Trophoblast cell (in vitro differentiated cells and primary cell): Measurements from ENCODE around the gene SMIM36.

Experiments used
- DNase-seq, 2 donors: peaks; one replicate each; pipeline ENCODE4 v3.0.0-alpha.2; 2016
- H2AFZ ChIP-seq: 2 replicates; pipeline ENCODE4 v1.6.1; 2013; ENCODE audit warnings: low read length, moderate library complexity, mild to moderate bottlenecking; ENCODE audit not compliant: insufficient read depth, poor library complexity
- H2AK5ac ChIP-seq: 2 replicates; pipeline ENCODE4 v1.6.1; 2013; ENCODE audit warnings: mild to moderate bottlenecking, low read length
- H2BK120ac ChIP-seq: 2 replicates; pipeline ENCODE4 v1.6.1; 2013; ENCODE audit warnings: low read length, mild to moderate bottlenecking, moderate library complexity; ENCODE audit not compliant: insufficient read depth, poor library complexity
- H2BK12ac ChIP-seq: 2 replicates; pipeline ENCODE4 v1.6.1; 2013; ENCODE audit warnings: mild to moderate bottlenecking, low read length, moderate library complexity
- H2BK5ac ChIP-seq: 2 replicates; pipeline ENCODE4 v1.6.1; 2013; ENCODE audit warnings: low read length, low read depth, moderate library complexity, mild to moderate bottlenecking; ENCODE audit not compliant: poor library complexity
- H3K14ac ChIP-seq: 2 replicates; pipeline ENCODE4 v1.6.1; 2013; ENCODE audit warnings: mild to moderate bottlenecking, low read length
- H3K18ac ChIP-seq: 2 replicates; pipeline ENCODE4 v1.6.1; 2013; ENCODE audit warnings: mild to moderate bottlenecking, low read length
- H3K23ac ChIP-seq: 2 replicates; pipeline ENCODE4 v1.6.1; 2013; ENCODE audit warnings: low read length
- H3K27ac ChIP-seq: 2 replicates; pipeline ENCODE4 v1.5.1; 2013; ENCODE audit warnings: low read depth, mild to moderate bottlenecking, inconsistent platforms, low read length, moderate library complexity
- H3K27me3 ChIP-seq: 2 replicates; pipeline ENCODE4 v1.6.1; 2013; ENCODE audit warnings: inconsistent platforms, mild to moderate bottlenecking, low read length, moderate library complexity; ENCODE audit not compliant: insufficient read depth
- H3K36me3 ChIP-seq, 2 experiments: 1 replicate in 1 of 2; 2 replicates in 1 of 2; pipeline ENCODE4 v1.6.1; 2013; ENCODE audit warnings: low read length in 2 of 2, mild to moderate bottlenecking in 2 of 2, moderate library complexity in 1 of 2; ENCODE audit not compliant: insufficient read depth in 2 of 2, control insufficient read depth in 1 of 2
- H3K4ac ChIP-seq: 2 replicates; pipeline ENCODE4 v1.6.1; 2013; ENCODE audit warnings: low read depth, mild to moderate bottlenecking, low read length, moderate library complexity
- H3K4me1 ChIP-seq, 2 experiments: 1 replicate in 1 of 2; 2 replicates in 1 of 2; pipeline ENCODE4 v1.6.1; 2013; ENCODE audit warnings: low read length in 2 of 2, mild to moderate bottlenecking in 2 of 2, moderate library complexity in 1 of 2; ENCODE audit not compliant: insufficient read depth in 2 of 2, control insufficient read depth in 1 of 2
- H3K4me2 ChIP-seq: 2 replicates; pipeline ENCODE4 v1.6.1; 2013; ENCODE audit warnings: inconsistent platforms, mild to moderate bottlenecking, low read length, moderate library complexity
- H3K4me3 ChIP-seq: 2 replicates; pipeline ENCODE4 v1.5.1; 2013; ENCODE audit warnings: mild to moderate bottlenecking, low read depth, low read length, inconsistent platforms
- H3K79me1 ChIP-seq: one replicate; pipeline ENCODE4 v1.6.1; 2013; ENCODE audit warnings: low read length
- H3K79me2 ChIP-seq: 2 replicates; pipeline ENCODE4 v1.6.1; 2013; ENCODE audit warnings: low read length, mild to moderate bottlenecking; ENCODE audit not compliant: control insufficient read depth, insufficient read depth, poor library complexity
- H3K9ac ChIP-seq: 2 replicates; pipeline ENCODE4 v1.6.1; 2013; ENCODE audit warnings: mild to moderate bottlenecking, low read length
- H3K9me3 ChIP-seq: 2 replicates; pipeline ENCODE4 v1.6.1; 2013; ENCODE audit warnings: low read depth, mild to moderate bottlenecking, control low read depth, inconsistent platforms, low read length; ENCODE audit not compliant: insufficient read depth
- H4K12ac ChIP-seq: 2 replicates; pipeline ENCODE4 v1.6.1; 2013; ENCODE audit warnings: low read depth, mild to moderate bottlenecking, low read length, moderate library complexity
- H4K8ac ChIP-seq: 2 replicates; pipeline ENCODE4 v1.6.1; 2013; ENCODE audit warnings: low read depth, mild to moderate bottlenecking, low read length, moderate library complexity
- H4K91ac ChIP-seq: one replicate; pipeline ENCODE4 v1.6.1; 2013; ENCODE audit warnings: low read depth, mild to moderate bottlenecking, low read length, moderate library complexity
- WGBS: extraction: QIAGEN DNeasy Blood & Tissue Kit; methylation state at CpG from one replicate; pipeline ENCODE4 v1.1.7; 2013; ENCODE audit warnings: missing lambda C conversion rate; ENCODE audit not compliant: insufficient read length, insufficient coverage; ENCODE audit errors: extremely low coverage; 5-methylcytosine and 5-hydroxymethylcytosine counted together

The SMIM36 gene

DNA sequence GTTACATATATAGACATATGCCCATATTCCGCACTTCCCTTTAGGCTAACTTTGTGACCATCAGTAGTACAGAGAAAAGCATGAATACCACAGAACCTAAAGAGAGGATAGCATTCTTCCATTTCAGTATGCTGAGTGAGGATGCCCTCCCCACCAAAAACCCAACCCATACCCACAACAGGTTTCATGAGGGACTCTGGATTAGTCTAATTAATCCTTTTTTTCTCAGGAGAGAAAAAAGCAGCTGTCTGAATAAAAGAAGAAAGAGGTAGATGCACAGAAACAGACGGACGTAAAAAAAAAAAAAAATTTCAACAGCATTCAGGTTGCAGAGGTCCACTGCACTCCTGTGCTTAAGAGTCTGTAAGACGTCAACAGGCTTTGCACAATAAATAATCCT is 96.3 kb downstream of the SMIM36 start:
- no CpG with 5 or more reads among the region's 4 CpGs for WGBS
- H4K91ac ChIP-seq: no peak overlapping the region
- H2BK12ac ChIP-seq: no peak overlapping the region
- no peaks in the 10 kb centered on the region for H3K27me3 ChIP-seq
- no peak overlapping the region for H3K23ac ChIP-seq
- H3K4ac ChIP-seq: no peak overlapping the region
- H3K14ac ChIP-seq: no peak overlapping the region
- H3K9me3 ChIP-seq: no peaks in the 10 kb centered on the region
- no peak overlapping the region for H3K27ac ChIP-seq
- no peak overlapping the region for H2BK5ac ChIP-seq
- no peak overlapping the region for H2AK5ac ChIP-seq
- H3K18ac ChIP-seq: no peak overlapping the region
- no peaks in the 10 kb centered on the region for H3K79me1 ChIP-seq
- H3K4me1 ChIP-seq: peaks cover 0 to 13% of the 10 kb centered on the region in 2 experiments
- no peak overlapping the region for H2BK120ac ChIP-seq
- H3K4me2 ChIP-seq: no peak overlapping the region
- no peak overlapping the region for H4K8ac ChIP-seq
- no peak overlapping the region for H3K9ac ChIP-seq
- H3K79me2 ChIP-seq: peaks cover 2% of the 10 kb centered on the region
- no peak overlapping the region for H4K12ac ChIP-seq
- H2AFZ ChIP-seq: no peak overlapping the region
- peaks cover 9 to 16% of the 10 kb centered on the region in 2 experiments for H3K36me3 ChIP-seq
- DNase-seq: no peak
- H3K4me3 ChIP-seq: no peak overlapping the region

DNA sequence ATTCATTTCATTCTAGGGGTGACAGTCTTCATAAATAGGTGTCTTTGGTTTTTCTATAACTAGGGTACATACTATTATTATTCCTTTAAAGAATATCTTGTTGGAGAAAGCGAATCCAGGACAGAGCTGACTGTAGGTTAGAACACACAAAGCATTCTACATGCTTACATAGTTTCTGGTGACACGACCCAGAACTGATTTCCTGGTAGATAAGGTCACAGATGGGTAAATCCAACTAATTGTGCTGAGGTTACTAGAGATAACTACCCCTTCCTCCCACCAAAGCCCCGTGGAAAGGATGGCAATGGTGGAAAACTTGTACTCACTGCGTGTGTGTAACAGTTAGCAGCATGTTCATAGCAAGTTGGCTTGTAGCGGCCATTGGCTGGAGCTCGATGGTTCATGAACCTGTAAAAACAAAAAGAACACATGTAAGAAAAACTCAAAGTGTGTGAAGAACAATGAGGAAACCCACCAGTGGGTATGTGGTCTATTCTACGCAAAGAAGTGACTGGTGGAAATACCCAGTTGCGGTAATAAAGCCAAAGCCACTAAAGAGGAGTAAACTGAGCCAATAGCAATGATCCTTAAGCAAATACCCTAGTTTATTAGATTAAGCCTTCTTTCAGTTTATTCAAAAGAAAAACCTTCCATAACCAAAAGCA is 97.3 kb downstream of the SMIM36 start:
- H4K12ac ChIP-seq: no peak overlapping the region
- no peak overlapping the region for H3K4me3 ChIP-seq
- no peak overlapping the region for H4K91ac ChIP-seq
- H2BK12ac ChIP-seq: no peak overlapping the region
- H3K4me1 ChIP-seq: peaks cover 0 to 13% of the 10 kb centered on the region in 2 experiments
- H3K9ac ChIP-seq: no peak overlapping the region
- no peak overlapping the region for H2AK5ac ChIP-seq
- no peaks in the 10 kb centered on the region for H3K9me3 ChIP-seq
- no peak overlapping the region for H3K23ac ChIP-seq
- WGBS: no CpG with 5 or more reads among the region's 8 CpGs
- H3K27me3 ChIP-seq: no peaks in the 10 kb centered on the region
- H3K4ac ChIP-seq: no peak overlapping the region
- H4K8ac ChIP-seq: no peak overlapping the region
- no peaks in the 10 kb centered on the region for H3K79me1 ChIP-seq
- no peak overlapping the region for H3K27ac ChIP-seq
- H2BK120ac ChIP-seq: no peak overlapping the region
- H3K79me2 ChIP-seq: peaks cover 2% of the 10 kb centered on the region
- H2BK5ac ChIP-seq: no peak overlapping the region
- H3K14ac ChIP-seq: no peak overlapping the region
- H3K4me2 ChIP-seq: no peak overlapping the region
- no peak for DNase-seq
- H2AFZ ChIP-seq: no peak overlapping the region
- no peak overlapping the region for H3K18ac ChIP-seq
- peaks cover 12 to 25% of the 10 kb centered on the region in 2 experiments for H3K36me3 ChIP-seq

DNA sequence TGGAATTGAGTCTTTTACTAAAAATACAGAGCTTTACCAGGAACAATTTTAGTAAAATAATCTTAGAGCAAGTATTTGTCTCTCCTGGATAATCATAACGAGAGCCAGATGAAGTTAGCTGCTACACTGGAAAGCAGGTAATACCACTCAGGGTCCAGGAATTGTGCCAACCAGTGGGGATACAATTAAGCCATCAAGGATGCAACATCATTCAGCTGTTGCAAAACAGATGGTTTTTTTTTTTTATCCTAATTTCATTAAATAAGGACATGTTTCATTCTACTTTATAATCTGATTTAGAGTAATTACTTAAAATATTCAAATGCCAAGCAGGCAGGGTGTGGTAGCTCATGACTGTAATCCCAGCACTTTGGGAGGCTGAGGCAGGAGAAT is 99.8 kb downstream of the SMIM36 start:
- H3K36me3 ChIP-seq: peaks cover 22 to 37% of the 10 kb centered on the region in 2 experiments
- no peak overlapping the region for H4K8ac ChIP-seq
- no peaks in the 10 kb centered on the region for H3K79me2 ChIP-seq
- H3K23ac ChIP-seq: no peak overlapping the region
- DNase-seq: no peak
- H3K9ac ChIP-seq: no peak overlapping the region
- H3K4me3 ChIP-seq: no peak overlapping the region
- H4K91ac ChIP-seq: no peak overlapping the region
- H3K14ac ChIP-seq: no peak overlapping the region
- no peaks in the 10 kb centered on the region for H3K27me3 ChIP-seq
- no CpG with 5 or more reads among the region's 1 CpG for WGBS
- H2BK12ac ChIP-seq: no peak overlapping the region
- H2AK5ac ChIP-seq: no peak overlapping the region
- H3K4ac ChIP-seq: no peak overlapping the region
- H2BK120ac ChIP-seq: no peak overlapping the region
- no peaks in the 10 kb centered on the region for H3K9me3 ChIP-seq
- peaks cover 0 to 4% of the 10 kb centered on the region in 2 experiments for H3K4me1 ChIP-seq
- H3K27ac ChIP-seq: no peak overlapping the region
- H3K18ac ChIP-seq: no peak overlapping the region
- no peak overlapping the region for H2AFZ ChIP-seq
- H4K12ac ChIP-seq: no peak overlapping the region
- H3K4me2 ChIP-seq: no peak overlapping the region
- no peak overlapping the region for H2BK5ac ChIP-seq
- no peaks in the 10 kb centered on the region for H3K79me1 ChIP-seq

DNA sequence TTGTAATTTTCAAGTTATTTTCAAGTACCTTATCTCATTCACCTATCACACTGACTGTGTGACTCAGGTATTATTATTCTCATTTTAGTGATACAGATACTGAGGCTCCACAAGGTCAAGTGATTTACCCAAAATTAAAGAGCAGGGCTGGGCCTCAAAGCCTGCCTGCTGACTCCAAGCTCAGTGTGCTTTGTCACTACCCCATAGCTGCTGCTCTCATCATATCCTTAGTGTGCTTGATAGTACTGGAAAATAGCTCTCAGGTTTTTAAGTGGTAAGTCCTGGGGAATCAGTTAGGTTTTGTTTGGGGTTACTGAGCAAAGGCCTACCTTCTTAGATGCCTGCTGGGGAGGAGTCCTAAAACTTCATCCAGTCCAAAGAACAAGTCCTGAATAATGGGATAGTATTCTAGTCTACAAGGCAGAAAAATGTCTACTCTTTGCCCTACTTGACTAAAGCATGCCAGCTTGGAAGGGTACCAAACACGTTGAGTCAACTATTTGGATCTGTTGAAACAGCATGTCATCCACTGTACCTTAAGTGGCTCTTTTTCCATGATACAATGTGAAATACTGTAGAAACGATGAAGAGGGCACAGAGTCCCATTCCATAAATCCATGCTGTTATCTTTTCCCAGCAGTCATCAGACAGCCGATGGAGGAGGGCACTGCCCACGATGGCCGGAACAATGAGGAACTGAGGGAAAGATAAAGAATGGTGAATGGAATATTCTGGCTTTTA is 100.4 kb downstream of the SMIM36 start:
- no CpG with 5 or more reads among the region's 5 CpGs for WGBS
- H2BK120ac ChIP-seq: no peak overlapping the region
- H2BK12ac ChIP-seq: no peak overlapping the region
- H3K14ac ChIP-seq: no peak overlapping the region
- no peak overlapping the region for H4K8ac ChIP-seq
- no peak overlapping the region for H3K4me3 ChIP-seq
- no peak overlapping the region for H2AFZ ChIP-seq
- no peak overlapping the region for H4K12ac ChIP-seq
- H3K36me3 ChIP-seq: peaks cover 27 to 42% of the 10 kb centered on the region in 2 experiments
- no peaks in the 10 kb centered on the region for H3K79me1 ChIP-seq
- no peak overlapping the region for H3K9ac ChIP-seq
- no peaks in the 10 kb centered on the region for H3K27me3 ChIP-seq
- no peak overlapping the region for H2BK5ac ChIP-seq
- H3K79me2 ChIP-seq: no peaks in the 10 kb centered on the region
- no peak overlapping the region for H3K27ac ChIP-seq
- H3K4me2 ChIP-seq: no peak overlapping the region
- no peak overlapping the region for H4K91ac ChIP-seq
- H2AK5ac ChIP-seq: no peak overlapping the region
- H3K4me1 ChIP-seq: peaks cover 0 to 4% of the 10 kb centered on the region in 2 experiments
- no peak for DNase-seq
- no peak overlapping the region for H3K4ac ChIP-seq
- no peak overlapping the region for H3K18ac ChIP-seq
- H3K23ac ChIP-seq: no peak overlapping the region
- H3K9me3 ChIP-seq: no peaks in the 10 kb centered on the region
